ENCODE results near the gene TUBG1. TPM values are rescaled to one million over a fixed set of nuclear protein-coding genes. Genes with fewer than 3 reads are reported as not detected.

TUBG1 gene
- total RNA-seq, 1 experiment from 2014 or later = 140 TPM

- TF ChIP-seq KAT7 (CRISPR knock-in tag; IDR thresholded peaks at IDR 0.05; ENCODE audit: borderline replicate concordance) (no peak), IRF2 (CRISPR knock-in tag; IDR thresholded peaks at IDR 0.05; ENCODE audit: borderline replicate concordance, low read depth) (no peak), ARID4B (CRISPR knock-in tag; IDR thresholded peaks at IDR 0.05; ENCODE audit: borderline replicate concordance) (no peak), HMGXB4 (CRISPR knock-in tag; IDR thresholded peaks at IDR 0.05) (no peak), ZNF396 (CRISPR knock-in tag; IDR thresholded peaks at IDR 0.05; ENCODE audit: borderline replicate concordance) (no peak), STAT6 (CRISPR knock-in tag; conservative IDR thresholded peaks at IDR 0.05; ENCODE audit: low read depth) (no peak), NR3C1 (CRISPR knock-in tag; conservative IDR thresholded peaks at IDR 0.05; ENCODE audit: low read depth) (no peak), JUN (CRISPR knock-in tag; IDR thresholded peaks at IDR 0.05) (no peak), MYBL2 (CRISPR knock-in tag; IDR thresholded peaks at IDR 0.05) (no peak)
These were observed 10.6 kb upstream of the TUBG1 start (continued) for GRCh38 chr17:42598905-42599304.

GRCh38 chr17:42603318-42603717 lies 6.2 kb upstream of the TUBG1 start:
- CTCF ChIA-PET = no interaction called here
- 0 out of 2 replicates have a peak, but pooled peaks cover 2% of the 10 kb centered on the region for H3K36me3 Mint-ChIP-seq
- no peak overlapping the region for H3K4me3 Mint-ChIP-seq
- H3K27me3 Mint-ChIP-seq (ENCODE audit: low read depth) = no peaks in the 10 kb centered on the region
- no peak for DNase-seq (ENCODE audit: low spot score)
- no peak for ATAC-seq
- peaks cover 11% of the 10 kb centered on the region for H3K4me1 Mint-ChIP-seq
- POLR2A ChIA-PET = no interaction called here
- H3K9me3 Mint-ChIP-seq = no peaks in the 10 kb centered on the region
- peak overlapping the region; percentile 77; the same call in 1 of the 2 replicates for H3K27ac Mint-ChIP-seq
- TF ChIP-seq HMGA2 (CRISPR knock-in tag; IDR thresholded peaks at IDR 0.05) = no peak
- no peak for TF ChIP-seq IRF1 (CRISPR knock-in tag; IDR thresholded peaks at IDR 0.05)
- no peak for TF ChIP-seq ZNF263 (CRISPR knock-in tag; IDR thresholded peaks at IDR 0.05; ENCODE audit: low read depth)
- TF ChIP-seq MYBL2 (CRISPR knock-in tag; IDR thresholded peaks at IDR 0.05) = no peak
- no peak for TF ChIP-seq ARID4B (CRISPR knock-in tag; IDR thresholded peaks at IDR 0.05; ENCODE audit: borderline replicate concordance)
- no peak for TF ChIP-seq ERG (CRISPR knock-in tag; IDR thresholded peaks at IDR 0.05)
- no peak for TF ChIP-seq GABPB1 (CRISPR knock-in tag; IDR thresholded peaks at IDR 0.05)
- TF ChIP-seq NR1H2 (CRISPR knock-in tag; IDR thresholded peaks at IDR 0.05) = no peak
- no peak for TF ChIP-seq MXD4 (CRISPR knock-in tag; IDR thresholded peaks at IDR 0.05; ENCODE audit: borderline replicate concordance)
- no peak for TF ChIP-seq ZSCAN18 (CRISPR knock-in tag; IDR thresholded peaks at IDR 0.05)
- no peak for TF ChIP-seq MLX (CRISPR knock-in tag; IDR thresholded peaks at IDR 0.05)

Data from WTC11 (cell line).